Sciatic nerve (tissue), 2 donors: ENCODE measurements around the gene E2F4. TPM values are rescaled to one million over a fixed set of nuclear protein-coding genes. Genes with fewer than 3 reads are reported as not detected.

Experiments
- ATAC-seq: fragments of 200-7000 bp; cut with Tn5 transposase; one replicate; pipeline ENCODE4 v1.9.1; 2020; ENCODE audit warnings: mild to moderate bottlenecking, moderate library complexity
- DNase-seq: peaks from one replicate; pipeline ENCODE4 v3.0.0-alpha.2; 2020; ENCODE audit warnings: low spot score
- intact Hi-C: fragments of 100-400 bp; cut with DNase I; formaldehyde crosslinking; loops from one replicate; pipeline ENCODE4 v1.14.2; 2022
- total RNA-seq: library from RNA; stranded (reverse); fragmentation: NEBNext Ultra II Directional; extraction: Animal tissue kit (Norgen Biotek cat#: 25700); gene quantifications from one replicate; pipeline ENCODE4 v1.2.1, GENCODE V29; 2021
- donor health status: DM: no; HTN: no; CAD: no.
- donor health status: DM: no; HTN: no; CAD: no.

E2F4 gene
- total RNA-seq, 1 donor from 2014 or later: 45.0 TPM

DNA sequence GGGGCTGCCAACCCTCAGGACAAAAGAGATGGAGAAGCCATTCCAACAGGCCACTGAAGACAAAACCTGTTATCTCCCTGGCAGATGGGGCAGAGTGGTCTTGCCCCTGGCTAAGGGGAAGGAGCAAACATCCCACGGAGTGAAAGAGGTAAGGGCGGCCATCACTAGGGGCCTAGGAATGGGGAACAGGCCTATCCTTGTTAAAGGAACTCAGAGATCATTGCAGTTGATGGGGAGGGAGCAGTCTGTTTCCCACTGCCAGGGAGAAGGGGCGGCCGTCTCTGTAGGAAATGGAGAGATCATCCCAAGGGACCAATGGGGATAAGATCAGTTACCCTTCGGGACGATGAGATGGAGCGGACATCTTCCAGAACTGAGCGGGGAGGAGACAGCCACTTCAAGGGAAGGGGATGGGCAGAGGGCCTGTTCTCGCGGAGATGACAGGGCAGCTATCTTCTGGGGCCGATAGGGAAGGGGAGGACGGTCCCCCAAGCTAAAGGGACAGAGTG is 34.4 kb downstream of the E2F4 start:
- peak; percentile 4 for ATAC-seq
- intact Hi-C loops: no loop called here
- no peak for DNase-seq

DNA sequence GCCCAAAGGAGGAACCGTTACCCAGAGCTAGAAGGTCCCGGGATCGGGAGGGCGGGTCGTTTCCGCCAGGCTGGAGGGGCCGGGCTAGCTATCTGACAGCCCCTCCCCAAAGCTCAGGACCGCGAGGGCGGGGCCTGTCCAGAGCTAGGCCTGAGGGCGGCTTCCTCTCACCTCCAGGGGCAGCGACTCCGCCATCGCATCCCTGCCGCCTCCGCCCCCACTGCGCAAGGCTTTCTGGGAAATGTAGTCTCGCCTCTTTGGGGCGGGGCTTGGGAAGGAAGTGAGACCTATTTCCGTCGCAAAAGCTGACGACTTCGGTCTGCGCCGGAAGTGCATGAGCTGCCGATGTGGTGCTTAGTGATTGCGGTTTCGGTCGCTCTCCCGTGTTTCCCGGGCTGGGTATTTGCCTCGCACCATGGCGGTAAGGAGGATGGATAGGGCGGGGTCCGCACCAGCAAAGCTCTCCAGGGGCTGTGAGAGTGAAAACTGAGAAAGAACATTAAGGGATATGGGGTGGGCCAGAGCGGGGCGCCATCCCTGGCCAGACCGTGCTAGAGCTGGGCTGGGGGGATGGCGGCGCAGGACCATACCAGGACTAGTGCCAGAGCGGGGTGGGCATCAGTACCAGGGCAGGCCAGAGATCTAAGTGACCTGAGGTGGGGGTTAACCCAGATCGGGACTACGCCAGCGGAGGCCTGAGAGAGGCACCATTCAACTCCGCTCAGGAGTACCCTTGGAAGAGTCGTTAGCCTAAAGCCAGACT is 35.0 kb downstream of the E2F4 start, which contains the start of gene TMEM208:
Gene TMEM208, plus strand, starts transcription at position 327 of the 763 bp plus-strand sequence. Its CDS starts 89 bp downstream, at position 416.
- intact Hi-C loops: no loop called here
- ATAC-seq (peak; percentile 98), DNase-seq (peak; percentile 99)

DNA sequence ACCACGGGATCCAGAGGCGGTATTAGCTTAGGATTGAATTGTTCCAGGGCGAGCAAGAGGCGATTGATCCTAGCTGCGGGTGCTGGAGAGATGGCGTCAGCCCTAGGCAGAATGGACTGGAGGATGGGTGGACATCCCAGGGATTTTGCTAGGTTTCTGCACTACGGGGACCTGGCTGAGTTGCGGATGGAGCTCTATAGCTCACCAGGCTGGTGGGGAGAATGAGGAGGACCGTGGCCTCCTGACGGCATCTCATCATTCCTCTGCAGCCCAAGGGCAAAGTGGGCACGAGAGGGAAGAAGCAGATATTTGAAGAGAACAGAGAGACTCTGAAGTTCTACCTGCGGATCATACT is 35.6 kb downstream of the E2F4 start:
- DNase-seq (no peak), ATAC-seq (no peak)
- intact Hi-C loops: no loop called here

DNA sequence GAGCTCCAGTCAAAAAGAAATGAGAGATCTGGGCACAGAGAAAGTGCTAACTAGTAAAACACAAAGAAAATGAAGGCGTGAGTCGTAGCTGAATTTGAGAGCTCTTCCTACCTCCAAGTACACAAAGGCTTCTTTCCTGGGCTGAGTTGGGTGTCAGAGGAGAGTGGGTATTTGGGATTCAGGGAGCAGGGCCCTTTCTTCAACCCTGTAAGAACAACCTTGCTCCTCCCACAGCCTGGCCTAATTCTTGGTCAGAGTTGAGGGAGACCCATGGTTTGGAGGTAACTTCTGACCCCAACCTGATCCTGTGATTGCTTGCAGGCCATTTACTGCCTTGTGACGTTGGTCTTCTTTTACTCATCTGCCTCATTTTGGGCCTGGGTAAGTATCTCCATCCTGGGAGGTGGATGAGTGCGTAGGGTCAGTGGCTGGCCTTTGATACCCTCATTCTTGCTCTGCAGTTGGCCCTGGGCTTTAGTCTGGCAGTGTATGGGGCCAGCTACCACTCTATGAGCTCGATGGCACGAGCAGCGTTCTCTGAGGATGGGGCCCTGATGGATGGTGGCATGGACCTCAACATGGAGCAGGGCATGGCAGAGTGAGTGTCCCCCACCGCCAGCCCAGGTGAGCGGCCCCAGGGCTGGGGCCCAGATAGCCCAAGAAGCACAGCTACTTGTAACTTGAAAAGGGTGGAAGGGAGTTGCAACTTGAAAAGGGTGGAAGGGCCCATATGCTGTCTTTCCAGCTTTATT is 36.3 kb downstream of the E2F4 start:
- DNase-seq (no peak), ATAC-seq (no peak)
- intact Hi-C loops: no loop called here

DNA sequence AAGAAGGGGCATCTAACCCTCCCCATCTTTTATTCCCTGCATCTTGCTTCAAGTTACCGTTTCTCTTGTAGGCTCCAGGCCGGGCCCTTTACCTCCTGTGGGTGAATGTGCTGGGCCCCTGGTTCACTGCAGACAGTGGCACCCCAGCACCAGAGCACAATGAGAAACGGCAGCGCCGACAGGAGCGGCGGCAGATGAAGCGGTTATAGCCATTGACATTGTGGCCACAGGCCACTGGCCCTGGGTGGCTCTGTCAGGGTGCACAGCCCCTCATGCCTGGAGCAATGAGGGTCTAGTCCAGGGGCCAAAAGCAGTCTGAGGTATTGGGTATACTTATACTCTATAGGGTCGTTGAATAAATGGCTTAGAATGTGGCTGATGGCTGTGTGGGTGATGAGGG is 37.0 kb downstream of the E2F4 start:
- no peak for ATAC-seq
- intact Hi-C loops: no loop called here
- DNase-seq: no peak

DNA sequence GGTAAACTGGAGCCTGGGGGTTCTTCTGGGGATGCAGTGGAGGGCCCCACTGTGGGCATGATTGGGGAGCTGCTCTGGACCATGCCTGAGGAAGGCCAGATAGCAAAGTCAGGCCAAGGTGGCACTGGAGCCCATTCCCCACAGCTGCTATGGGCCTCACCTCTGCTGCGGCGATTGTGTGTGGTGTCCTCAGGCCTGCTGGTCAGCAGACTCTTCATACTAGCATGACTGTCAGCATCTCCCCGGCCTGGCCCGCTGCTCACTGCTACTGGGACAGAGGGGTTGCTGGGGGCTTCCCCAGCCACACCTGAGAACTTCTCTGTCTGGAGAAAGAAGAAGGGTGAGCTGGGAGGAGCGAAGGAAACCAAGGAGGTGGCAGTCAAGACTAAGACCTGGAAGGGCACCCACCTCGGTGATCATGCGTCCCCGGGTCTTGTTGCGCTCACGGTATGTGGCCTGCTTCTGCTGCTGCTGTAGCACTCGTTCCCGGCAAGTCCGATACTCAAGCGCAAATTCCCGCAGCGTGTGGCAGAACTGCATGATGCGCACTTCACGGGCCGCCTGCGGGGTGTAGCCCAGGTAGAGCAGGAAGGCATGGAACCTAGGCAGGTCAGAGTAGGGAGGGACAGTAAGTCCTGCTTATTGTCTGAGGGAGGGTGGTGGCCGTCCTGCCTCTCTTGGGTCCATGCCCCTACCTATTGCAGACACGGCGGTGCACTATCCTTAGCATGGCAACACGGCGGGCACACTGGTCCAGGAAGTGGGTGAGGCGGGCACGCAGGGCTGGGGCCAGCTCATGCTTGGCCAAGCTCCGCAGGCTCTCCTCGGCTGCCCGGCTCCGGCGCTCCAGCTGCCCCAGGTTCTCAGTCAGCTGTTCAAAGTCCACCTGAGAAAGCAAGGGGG is 38.2 kb downstream of the E2F4 start:
- no peak for ATAC-seq
- DNase-seq: no peak
- intact Hi-C loops: no loop called here

DNA sequence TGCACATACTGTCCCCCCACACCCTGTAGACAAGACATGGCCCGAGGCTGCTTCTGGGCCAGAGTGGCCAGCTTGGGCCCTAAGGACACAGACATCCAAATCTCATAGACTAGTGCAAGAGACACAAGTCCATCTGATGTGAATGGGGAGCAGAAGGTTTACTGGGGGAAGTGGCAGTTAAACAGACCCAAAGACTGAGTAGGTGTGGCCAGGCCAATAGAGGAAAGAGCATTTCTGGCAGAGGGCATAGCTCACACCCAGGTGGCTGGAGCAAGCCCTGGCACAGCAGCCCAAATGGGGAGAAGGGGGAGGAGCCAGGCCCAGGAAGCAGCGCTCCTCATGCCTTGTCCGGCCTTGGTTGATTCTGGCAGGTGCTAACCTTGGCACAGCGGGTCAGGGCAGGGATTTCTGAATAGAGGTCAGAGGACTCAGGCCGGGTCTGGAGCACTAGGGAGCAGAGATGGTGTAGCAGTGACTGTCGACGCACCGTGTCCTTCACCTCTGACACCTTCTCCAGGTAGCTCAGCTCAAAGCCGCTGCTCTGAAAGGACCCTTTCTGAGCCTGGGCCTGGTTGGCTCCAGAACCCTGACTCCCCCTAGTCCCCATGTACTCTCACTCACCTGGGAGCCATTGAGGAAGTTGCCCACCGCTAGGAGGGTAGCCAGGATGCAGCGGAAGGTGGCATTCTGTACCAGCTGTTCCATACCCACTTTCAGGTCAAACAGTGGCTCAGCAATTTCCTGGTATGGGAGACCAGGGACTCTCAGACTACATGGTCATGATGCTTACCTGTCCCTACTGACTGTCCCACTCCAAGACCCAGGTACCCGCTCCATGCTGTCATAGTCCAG is 39.1 kb downstream of the E2F4 start:
- no peak for ATAC-seq
- intact Hi-C loops: no loop called here

DNA sequence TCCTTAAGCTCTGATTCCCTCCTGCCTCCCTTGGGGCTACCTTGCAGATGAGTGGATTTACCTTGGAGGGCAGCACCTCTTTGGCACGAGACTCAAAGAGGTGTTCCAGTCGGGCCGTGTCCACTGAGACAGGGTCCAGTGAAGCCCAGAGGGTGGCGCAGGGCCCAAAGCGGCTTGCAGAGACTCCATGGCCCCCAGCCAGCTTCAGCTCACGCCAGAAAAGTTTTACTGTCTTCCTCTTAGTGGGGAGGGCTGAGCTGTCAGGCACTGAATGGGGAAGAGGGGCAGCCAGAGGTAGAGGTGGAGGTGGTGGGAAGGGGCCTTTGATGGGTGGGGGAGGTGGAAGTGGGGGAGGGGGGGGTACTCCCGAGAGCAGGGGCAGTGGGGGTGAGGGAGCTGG is 41.6 kb downstream of the E2F4 start:
- intact Hi-C loops: no loop called here
- no peak for ATAC-seq
- no peak for DNase-seq

More for the DNA sequence above, 39.1 kb downstream of the E2F4 start:
- DNase-seq: no peak

DNA sequence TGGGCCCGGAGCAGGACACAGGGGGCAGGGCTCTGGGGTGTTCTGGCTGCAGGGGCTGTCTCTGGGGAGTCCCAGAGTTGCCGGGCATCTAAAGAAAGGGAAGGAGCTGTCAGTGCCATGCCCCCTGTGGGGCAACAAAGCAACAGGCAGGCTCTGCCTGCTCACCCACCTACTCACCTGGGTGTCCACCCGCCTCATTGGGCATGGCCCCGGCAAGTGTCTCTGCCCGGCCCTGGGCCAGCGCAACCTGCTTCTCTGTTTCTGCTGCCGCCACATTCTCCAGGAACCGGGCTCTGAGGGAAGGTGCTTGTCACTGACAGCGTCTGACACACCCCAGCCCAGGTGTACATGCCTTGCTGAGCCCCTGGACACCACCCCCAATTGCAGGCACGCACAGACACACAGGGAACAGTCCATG is 42.2 kb downstream of the E2F4 start:
- ATAC-seq: no peak
- DNase-seq: no peak
- intact Hi-C loops: no loop called here

DNA sequence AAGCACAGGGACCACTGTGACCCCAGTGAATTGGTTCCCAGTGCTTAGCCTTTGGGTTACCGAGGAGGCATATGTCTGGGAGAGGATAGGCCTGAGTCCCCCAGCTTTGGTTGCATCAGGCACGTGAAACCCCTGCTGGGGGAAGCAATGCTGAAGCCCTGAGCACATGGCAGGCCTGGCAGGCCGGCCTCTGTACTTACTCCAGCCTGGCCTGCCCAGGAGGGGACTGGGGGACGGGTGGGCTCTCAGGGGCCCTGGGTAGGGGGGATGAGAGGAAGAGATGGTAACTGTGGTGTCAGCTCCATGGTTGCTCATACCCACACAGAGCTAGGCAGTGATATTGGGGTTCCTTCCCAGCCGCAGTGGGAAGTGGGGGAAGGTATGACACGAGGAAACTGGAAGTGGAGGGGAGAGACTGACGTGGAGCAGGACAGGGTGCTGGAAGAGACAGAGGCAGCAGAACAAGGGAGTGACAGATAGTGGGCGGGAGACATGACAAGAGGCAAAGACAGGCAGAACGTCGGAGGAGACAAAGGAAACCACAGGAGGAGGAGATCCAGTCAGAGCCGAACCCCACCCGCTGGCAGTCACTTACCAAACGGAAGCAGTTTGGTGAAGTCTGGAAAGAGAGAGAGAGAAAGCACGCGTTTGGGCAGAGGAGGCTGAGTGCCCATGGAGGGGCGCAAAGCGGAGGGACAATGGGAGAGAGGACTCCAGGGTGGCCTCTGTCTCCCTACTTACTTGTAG is 44.0 kb downstream of the E2F4 start:
- intact Hi-C loops: no loop called here
- no peak for ATAC-seq
- no peak for DNase-seq

DNA sequence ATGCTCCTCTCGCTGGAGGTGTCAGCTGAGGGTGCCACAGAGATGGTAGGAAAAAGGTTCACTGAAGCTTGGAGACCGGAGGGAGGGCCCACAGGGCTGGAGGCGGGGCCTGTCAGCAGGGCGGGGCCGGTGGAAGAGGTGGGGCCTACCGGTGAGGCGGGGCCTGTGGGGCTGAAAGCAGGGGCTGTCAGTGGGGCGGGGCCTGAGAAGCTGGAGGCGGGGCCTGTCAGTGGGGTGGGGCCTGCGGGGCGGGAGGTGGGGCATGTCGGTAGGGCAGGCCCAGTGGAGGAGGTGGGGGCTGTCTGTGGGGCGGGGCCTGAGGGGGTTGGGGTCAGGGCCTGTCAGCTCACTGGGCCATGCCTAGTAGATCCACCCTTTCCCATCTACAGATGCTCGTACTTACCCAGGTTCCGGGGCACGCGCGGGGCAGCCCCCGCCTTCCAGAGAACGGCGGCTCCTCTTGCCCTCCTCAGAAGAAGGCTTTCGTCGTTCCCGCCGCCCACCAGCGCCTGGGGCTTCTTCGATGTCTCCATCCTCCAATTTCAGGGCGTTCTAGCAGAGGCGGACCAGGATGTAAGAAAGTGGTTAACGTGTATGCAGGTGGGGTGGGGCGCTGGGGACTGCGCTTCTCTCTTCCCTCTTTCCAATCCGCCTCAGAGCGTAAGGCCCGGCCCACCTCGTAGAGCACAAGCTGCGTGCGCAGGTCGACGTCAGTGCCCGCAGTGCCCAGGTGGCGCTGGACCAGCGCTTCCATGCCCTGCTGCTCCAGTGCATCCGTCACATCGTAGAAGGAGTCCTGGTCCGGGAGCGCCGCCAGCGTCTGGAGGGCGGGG is 44.8 kb downstream of the E2F4 start:
- ATAC-seq (peak; percentile 44), DNase-seq (no peak)
- intact Hi-C loops: no loop called here

DNA sequence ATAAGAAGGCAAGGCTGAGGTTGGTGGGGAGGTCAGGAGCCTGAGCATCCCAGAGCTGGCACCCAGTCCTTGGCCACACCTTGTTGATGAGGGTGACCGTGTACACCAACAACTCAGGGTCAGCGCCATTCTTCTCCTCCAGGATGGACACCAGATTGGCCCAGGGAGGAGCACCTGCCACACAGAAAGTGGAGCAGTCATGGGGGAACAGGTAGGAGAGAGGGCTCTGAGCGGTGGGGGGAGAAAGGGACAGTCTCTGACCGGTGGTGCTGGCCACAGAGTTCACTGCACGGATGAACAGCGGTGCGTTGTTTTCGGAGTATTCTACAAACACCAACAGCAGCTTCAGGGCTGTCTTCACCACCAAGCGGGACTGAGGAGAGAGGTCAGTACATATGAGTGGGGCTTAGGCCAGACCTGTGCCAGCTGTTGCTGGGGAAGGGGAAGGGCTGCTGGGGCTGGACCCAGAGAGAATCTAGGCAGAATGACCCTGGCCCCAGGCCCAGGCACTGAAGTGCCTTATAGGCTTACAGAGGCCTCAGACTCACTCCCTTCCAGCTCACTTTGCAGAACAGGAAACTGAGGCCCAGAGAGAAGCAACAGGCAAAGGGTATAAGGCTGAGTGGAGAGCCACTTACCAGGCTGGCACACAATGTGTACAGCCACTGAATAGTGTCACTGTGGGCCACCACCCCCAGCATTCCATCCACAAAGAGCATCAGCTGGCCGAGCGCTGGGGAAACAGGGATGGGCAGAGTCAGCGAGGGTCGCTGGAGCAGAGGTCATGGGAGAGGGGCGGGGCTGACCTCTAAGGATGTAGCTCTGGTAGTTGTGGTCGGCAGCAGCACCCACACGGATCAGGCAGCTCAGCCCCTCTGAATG is 45.7 kb downstream of the E2F4 start:
- DNase-seq (no peak), ATAC-seq (no peak)
- intact Hi-C loops: no loop called here

DNA sequence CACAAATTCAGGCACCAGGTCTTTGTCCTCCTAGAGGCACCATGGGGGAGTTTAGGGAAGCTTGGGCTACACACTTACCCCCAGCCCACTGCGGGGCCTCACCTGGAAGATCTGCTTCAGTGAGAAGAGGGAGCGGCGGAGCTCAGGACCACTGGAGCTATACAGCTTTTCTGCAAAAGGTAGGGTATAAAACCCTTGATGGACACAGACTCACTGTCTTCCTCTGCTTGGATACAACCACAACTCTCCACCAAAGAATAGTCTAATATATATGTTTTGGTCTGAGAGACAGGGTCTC is 46.3 kb downstream of the E2F4 start:
- intact Hi-C loops: no loop called here
- ATAC-seq (no peak), DNase-seq (no peak)

DNA sequence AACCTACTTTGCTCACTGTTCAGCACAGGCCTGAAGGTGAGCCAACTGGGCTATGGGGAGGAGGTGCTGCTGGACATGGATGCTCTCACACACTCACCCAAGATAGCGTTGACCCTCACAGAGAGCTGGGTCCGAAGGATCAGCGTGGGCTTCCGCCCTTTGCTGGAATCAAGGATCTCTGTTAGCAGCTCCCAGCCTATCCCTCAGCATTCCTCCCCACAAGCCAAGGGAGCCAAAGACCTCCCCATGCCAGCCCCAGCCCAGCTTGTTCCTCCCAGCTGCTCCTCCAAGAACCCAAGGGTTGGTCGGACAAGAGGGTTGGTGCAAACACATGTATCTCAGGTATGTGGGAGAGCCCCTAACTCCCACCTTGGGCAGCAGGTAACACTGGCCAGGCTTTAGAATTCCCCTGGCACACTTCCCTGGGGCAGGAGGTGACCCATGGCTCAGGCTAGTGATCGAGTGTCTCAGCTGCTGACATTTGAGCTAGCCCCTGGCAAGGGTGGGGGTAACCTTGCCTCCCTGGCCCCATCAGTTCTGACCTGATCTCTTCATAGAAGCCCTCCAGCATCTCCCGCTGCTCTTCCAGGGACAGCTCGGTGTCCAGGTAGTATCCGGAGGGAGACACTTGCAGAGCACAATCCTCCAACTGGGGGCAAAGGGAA is 47.0 kb downstream of the E2F4 start:
- ATAC-seq (no peak), DNase-seq (no peak)
- intact Hi-C loops: no loop called here

DNA sequence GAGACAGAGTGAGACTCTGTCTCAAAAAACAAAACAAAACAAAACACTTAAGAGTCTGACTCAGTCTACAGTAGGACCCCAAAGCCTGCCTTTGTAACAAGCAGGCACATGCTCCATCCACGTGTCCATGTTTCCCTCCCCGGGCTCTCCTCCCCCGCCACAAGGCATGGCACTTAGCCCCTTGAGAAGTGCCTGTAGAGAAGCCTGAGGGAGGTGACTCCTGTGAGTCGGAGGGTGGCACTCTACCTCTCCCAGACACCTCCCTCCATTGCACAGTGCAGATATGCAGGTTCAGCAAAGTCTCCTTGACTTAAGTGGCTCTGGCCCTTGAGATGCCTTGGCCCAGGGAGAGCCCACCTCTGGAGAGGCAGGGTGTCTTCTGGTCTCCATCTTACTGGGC is 48.6 kb downstream of the E2F4 start:
- intact Hi-C loops: no loop called here
- no peak for ATAC-seq
- DNase-seq: no peak
